Measurements from ENCODE around the gene PADI4.
A peak's percentile ranks its signal among the peaks of the same experiment; 100 is the strongest.
"Not testable (repeated sequence)": the region's sequence is repeated elsewhere in the genome, so short reads cannot be mapped to it uniquely, and the experiment has no call there.

Gene PADI4

DNA sequence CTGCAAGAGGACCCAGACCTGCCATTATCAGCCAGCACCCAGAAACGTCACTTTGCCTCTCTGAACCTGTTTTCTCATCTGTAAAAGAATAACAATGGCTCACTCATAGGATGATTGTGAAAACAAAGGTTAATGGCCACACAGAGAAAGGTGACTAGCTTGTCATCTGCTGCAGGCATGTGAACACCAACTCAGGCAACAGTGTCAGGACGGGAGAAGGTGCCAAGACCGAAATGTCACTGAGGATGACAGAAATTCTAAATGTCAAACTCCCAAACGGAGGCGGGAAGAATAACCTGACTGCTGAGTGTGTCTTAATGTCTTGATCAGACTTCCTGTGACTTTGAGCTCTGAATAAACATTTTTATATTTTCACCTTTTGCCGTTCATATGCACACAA is 10.3 kb downstream of the PADI4 start:
- no peak for FAIRE-seq
- no peak for TF ChIP-seq POLR2AphosphoS5 (IDR thresholded peaks at IDR 0.05; ENCODE audit: low read depth, low read length)
- TF ChIP-seq POLR2A (IDR thresholded peaks at IDR 0.05; ENCODE audit: low read depth, low read length): no peak
- TF ChIP-seq TAF1 (IDR thresholded peaks at IDR 0.05; ENCODE audit: borderline replicate concordance, low read depth, low read length): no peak
- no peak for DNase-seq (ENCODE audit: insufficient read length)

DNA sequence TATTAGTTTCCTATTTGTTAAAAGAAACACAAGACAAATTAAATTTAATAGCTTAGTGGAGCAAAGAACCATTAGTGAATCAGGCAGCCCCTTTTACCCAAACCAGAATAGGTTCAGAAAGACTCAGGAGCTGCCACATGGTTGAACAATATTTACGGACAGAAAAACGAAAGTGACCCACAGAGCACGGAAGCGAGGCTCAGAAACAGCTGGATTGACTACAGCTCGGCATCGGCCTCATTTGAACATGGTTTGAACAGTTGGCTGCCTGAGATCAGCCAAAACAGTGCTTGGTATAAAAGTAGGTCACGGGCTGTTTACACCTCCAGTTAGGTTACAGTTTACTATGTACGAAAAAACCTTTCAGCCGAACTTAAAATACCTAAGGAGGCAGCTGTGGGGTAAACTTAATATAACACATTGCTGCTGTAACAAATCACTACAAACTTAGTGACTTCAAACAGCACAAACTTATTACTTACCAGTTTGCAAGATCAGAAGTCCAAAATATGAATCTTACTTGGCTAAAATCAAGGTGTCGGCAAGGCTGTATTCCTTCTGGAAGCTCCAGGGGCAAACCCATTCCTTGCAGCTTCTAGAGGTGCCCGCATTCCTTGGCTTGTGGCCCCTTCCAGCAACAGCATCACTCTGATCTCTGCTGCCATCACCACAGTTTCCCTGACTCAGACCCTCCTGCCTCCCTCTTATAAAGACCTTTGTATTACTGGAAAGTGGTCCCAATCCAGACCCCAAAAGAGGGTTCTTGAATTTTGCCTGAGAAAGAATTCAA is 11.8 kb downstream of the PADI4 start:
- DNase-seq (ENCODE audit: insufficient read length): no peak
- FAIRE-seq: no peak
- TF ChIP-seq TAF1 (IDR thresholded peaks at IDR 0.05; ENCODE audit: borderline replicate concordance, low read depth, low read length): no peak
- no peak for TF ChIP-seq POLR2A (IDR thresholded peaks at IDR 0.05; ENCODE audit: low read depth, low read length)
- TF ChIP-seq POLR2AphosphoS5 (IDR thresholded peaks at IDR 0.05; ENCODE audit: low read depth, low read length): no peak

DNA sequence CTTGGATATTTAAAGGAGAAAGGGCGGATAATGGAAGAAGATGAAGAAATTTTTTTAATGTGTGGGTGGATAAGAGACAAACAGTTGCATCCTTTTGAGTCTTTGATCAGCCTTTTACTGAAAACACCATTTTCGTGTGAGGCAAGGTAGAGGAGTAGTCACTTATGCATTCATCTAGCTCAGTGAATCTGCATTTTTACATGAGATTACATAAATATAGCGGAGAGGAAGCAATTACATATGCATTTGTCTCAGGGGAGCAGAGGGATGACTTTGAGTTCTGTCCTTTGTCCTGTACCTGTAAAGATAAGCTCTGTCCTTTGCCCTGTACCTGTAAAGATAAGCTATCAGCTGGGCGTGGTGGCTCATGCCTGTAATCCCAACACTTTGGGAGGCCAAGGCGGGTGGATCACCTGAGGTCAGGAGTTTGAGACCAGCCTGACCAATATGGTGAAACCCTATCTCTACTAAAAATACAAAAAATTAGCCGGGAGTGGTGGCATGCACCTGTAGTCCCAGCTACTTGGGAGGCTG is 13.9 kb downstream of the PADI4 start:
- DNase-seq (ENCODE audit: insufficient read length); FAIRE-seq: not testable (repeated sequence)

DNA sequence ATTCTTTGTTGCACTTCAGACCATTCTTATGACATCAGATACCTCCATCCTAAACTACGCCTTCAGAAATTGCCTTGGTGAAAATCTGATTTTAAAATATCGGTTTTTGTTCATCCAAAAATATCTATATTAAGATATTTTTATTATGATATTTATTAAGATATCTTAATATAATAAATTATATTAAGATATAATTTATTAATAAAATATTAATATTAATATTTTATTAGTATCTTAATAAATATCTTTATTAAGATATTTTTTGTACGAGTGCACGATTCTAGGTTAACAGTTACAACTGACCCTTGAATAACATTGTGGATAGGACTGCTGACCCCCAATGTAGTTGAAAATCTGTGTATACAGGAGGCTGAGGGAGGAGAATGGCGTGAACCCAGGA is 20.9 kb downstream of the PADI4 start:
- DNase-seq (ENCODE audit: insufficient read length) (no peak), FAIRE-seq (no peak)
- TF ChIP-seq POLR2AphosphoS5 (IDR thresholded peaks at IDR 0.05; ENCODE audit: low read depth, low read length) (no peak), TAF1 (IDR thresholded peaks at IDR 0.05; ENCODE audit: borderline replicate concordance, low read depth, low read length) (no peak), POLR2A (IDR thresholded peaks at IDR 0.05; ENCODE audit: low read depth, low read length) (no peak)

DNA sequence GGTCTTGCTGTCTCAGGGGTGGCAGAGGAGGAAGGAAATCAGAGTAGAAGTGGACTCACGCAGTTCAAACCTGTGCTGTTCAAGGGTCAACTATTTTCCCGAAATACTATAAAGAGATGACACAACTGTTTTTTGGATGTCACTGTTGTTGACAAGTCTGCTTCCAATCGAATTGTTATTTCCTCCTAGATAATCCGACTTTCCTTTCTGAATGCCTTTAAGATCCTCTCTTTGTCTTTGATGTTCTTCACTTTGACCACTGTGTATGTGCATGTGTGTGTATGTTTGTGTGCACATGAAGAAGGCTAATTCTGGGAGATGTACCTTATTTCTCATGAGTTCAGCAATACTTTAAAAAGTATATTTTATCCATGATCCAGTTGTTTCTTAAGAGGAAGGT is 21.6 kb downstream of the PADI4 start:
- DNase-seq (ENCODE audit: insufficient read length) (no peak), FAIRE-seq (no peak)
- TF ChIP-seq POLR2A (IDR thresholded peaks at IDR 0.05; ENCODE audit: low read depth, low read length) (no peak), TAF1 (IDR thresholded peaks at IDR 0.05; ENCODE audit: borderline replicate concordance, low read depth, low read length) (no peak), POLR2AphosphoS5 (IDR thresholded peaks at IDR 0.05; ENCODE audit: low read depth, low read length) (no peak)

DNA sequence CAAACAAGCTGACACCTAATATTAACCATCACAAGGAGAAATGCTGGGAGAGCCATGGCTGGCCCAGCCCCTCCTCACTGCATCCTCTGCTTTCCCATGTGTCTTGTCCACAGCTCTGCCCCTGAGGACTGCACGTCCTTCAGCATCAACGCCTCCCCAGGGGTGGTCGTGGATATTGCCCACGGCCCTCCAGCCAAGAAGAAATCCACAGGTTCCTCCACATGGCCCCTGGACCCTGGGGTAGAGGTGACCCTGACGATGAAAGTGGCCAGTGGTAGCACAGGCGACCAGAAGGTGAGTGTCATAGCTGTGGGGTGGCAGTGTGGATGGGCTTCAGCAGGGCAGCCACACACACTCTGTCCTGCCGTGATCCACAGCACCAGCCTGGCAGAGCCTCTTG is 22.9 kb downstream of the PADI4 start:
- TF ChIP-seq POLR2A (IDR thresholded peaks at IDR 0.05; ENCODE audit: low read depth, low read length): no peak
- TF ChIP-seq TAF1 (IDR thresholded peaks at IDR 0.05; ENCODE audit: borderline replicate concordance, low read depth, low read length): no peak
- no peak for TF ChIP-seq POLR2AphosphoS5 (IDR thresholded peaks at IDR 0.05; ENCODE audit: low read depth, low read length)
- FAIRE-seq: no peak
- DNase-seq (ENCODE audit: insufficient read length): no peak

DNA sequence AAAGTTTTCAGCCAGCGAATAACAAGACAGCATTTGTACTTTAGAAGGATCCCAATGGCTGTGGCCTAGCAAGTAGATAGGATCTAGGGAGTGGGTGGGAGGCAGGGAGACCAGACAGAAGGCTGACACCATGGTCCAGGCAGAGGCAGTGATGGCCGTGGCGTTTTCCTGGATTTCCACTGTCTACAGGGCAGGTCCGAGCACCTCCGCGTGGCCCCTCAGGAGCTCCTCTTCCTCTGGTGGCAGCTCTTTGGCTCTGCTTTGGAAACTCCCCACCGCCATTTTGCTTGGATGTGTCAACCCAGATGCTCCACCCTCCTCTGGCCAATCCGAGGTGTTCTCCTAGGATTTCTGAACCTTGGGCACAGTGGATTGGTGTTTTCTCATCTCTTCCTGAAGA is 25.1 kb downstream of the PADI4 start:
- no peak for FAIRE-seq
- no peak for TF ChIP-seq TAF1 (IDR thresholded peaks at IDR 0.05; ENCODE audit: borderline replicate concordance, low read depth, low read length)
- TF ChIP-seq POLR2AphosphoS5 (IDR thresholded peaks at IDR 0.05; ENCODE audit: low read depth, low read length): no peak
- TF ChIP-seq POLR2A (IDR thresholded peaks at IDR 0.05; ENCODE audit: low read depth, low read length): no peak
- DNase-seq (ENCODE audit: insufficient read length): no peak

DNA sequence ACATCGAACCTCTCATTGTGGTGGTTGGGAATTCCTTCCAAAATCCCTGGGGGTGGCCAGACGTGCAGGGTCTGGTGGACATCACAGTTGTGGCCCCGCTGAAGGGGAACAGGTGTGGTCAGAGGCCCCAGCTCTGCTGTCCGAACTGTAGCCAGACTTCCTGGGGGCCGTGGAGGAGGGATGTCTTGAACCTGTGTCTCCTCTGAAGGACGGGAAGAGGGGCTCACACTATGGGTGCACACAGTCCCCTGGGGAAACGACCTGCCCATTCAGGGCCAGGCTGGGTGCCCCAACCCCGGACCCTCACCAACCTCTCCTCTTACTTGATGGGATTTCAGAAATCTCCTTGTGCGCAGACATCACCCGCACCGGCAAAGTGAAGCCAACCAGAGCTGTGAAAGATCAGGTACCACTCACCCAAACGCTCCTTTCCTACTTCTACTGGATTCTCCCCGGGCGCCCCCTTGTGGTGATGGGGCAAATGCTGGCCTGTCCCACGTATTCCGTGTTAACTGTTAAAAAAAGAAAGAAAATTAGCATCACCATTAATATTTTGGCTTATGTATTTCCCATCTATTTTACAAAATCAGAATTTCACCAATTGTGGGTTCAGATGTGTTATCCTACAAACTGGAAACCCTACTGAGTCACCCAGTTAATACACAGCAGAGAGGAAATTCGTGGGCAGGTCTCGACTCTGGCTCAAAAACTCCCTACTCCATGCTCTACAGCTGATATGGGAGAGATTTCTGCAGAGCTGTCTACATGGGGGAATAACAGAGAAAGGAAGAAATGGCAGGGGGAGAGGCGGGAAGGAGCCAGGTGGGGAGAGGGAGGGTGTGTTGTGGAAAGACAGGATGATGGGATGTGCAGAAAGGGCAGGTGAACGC is 28.1 kb downstream of the PADI4 start:
- TF ChIP-seq POLR2AphosphoS5 (IDR thresholded peaks at IDR 0.05; ENCODE audit: low read depth, low read length) (no peak), POLR2A (IDR thresholded peaks at IDR 0.05; ENCODE audit: low read depth, low read length) (no peak), TAF1 (IDR thresholded peaks at IDR 0.05; ENCODE audit: borderline replicate concordance, low read depth, low read length) (no peak)
- DNase-seq (ENCODE audit: insufficient read length) (no peak), FAIRE-seq (peak; percentile 90)

DNA sequence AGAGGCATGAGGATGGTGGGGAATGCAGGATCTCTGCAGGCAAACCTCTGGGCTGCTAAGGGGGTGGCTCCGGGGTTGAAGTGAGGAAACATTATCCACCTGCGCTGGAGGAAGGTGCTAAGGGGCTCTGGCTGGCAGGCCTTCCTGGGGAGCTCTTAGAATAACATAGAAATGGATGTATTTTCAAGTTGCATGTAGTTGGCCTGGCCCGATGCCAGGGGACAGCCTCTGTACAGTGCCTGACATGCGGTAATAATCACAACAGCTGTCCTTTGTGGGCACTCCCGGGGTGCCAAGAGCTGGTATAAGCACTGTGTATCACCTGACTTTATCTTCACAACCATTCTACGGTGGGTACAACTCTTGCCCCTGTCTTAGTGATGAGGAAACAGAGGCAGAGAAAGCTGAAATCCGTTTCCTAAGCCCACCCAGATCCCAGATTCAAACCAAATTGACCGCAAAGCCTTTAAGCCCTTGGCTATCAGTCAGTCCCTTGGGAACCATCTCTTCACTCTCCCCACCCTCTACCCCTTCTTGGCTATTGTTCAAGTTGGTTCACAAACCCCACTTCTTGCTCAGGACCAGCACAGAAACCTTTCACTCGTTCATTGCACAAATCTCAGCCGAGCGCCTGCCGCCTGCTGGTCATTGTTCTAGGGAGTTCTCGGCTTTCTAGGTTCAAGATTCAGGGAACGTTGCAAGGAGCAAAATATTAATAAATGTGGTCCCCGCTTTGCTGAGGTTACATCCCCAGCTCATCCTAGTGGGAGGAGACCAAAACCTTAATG is 30.9 kb downstream of the PADI4 start:
- DNase-seq (ENCODE audit: insufficient read length) (no peak), FAIRE-seq (no peak)
- TF ChIP-seq POLR2AphosphoS5 (IDR thresholded peaks at IDR 0.05; ENCODE audit: low read depth, low read length): no peak
- no peak for TF ChIP-seq POLR2A (IDR thresholded peaks at IDR 0.05; ENCODE audit: low read depth, low read length)
- no peak for TF ChIP-seq TAF1 (IDR thresholded peaks at IDR 0.05; ENCODE audit: borderline replicate concordance, low read depth, low read length)

DNA sequence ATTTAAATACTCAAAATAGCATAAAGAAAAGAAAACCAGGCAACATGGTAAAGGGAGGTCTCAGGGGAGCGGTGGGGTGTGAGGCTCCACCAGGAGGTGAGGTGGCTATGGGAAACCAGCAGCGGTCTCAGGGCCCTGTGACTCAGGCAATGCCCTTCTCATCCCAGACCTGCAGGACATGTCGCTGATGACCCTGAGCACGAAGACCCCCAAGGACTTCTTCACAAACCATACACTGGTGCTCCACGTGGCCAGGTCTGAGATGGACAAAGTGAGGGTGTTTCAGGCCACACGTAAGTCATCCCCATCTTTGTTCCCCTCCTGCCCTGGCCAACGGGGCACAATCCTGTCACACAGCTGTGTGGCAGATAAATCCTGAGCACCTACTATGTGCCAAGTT is 31.5 kb downstream of the PADI4 start:
- no peak for TF ChIP-seq POLR2A (IDR thresholded peaks at IDR 0.05; ENCODE audit: low read depth, low read length)
- TF ChIP-seq POLR2AphosphoS5 (IDR thresholded peaks at IDR 0.05; ENCODE audit: low read depth, low read length): no peak
- no peak for TF ChIP-seq TAF1 (IDR thresholded peaks at IDR 0.05; ENCODE audit: borderline replicate concordance, low read depth, low read length)
- DNase-seq (ENCODE audit: insufficient read length): no peak
- no peak for FAIRE-seq

DNA sequence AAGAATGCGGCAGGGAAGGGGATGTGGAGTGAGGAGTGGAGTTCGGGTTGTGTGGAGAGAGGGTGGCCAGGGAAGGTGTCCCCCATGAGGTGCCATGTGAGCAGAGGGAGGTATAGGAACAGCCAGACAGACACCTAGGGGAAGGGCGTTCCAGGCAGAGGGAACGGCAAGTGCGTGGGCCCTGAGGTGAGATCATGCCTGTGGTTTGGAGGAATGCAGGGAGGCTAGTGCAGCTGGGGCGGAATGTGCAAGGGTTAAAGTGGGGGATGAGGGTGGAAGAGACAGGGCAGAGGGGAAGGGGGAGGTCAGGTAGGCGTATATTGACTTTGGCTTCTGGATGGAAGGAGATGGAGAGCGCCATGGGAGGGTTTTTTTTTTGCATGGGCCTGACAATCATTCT is 32.4 kb downstream of the PADI4 start:
- TF ChIP-seq POLR2AphosphoS5 (IDR thresholded peaks at IDR 0.05; ENCODE audit: low read depth, low read length) (no peak), POLR2A (IDR thresholded peaks at IDR 0.05; ENCODE audit: low read depth, low read length) (no peak), TAF1 (IDR thresholded peaks at IDR 0.05; ENCODE audit: borderline replicate concordance, low read depth, low read length) (no peak)
- FAIRE-seq (no peak), DNase-seq (ENCODE audit: insufficient read length) (no peak)
